ENCODE results near the gene RPS16.
A peak's percentile ranks its signal among the peaks of the same experiment; 100 is the strongest.

Gene RPS16

GRCh38 chr19:39449116-39449797 is 13.5 kb upstream of the RPS16 start:
- no peak for DNase-seq (ENCODE audit: low spot score)

- DNase-seq (ENCODE audit: low spot score): peak; percentile 51
Observed at GRCh38 chr19:39448271-39448670, 12.5 kb upstream of the RPS16 start.

- no peak for DNase-seq (ENCODE audit: low spot score)
Observed at GRCh38 chr19:39446365-39447084, 10.8 kb upstream of the RPS16 start.

- peak; percentile 97 for DNase-seq (ENCODE audit: low spot score)
Observed at GRCh38 chr19:39445196-39446111, 9.7 kb upstream of the RPS16 start, which contains the start of gene SUPT5H. TSS of gene SUPT5H (plus strand) at chr19:39445582. CDS start at chr19:39445891, 309 bp downstream.

GRCh38 chr19:39444598-39445195 is 8.9 kb upstream of the RPS16 start:
- DNase-seq (ENCODE audit: low spot score): no peak

GRCh38 chr19:39438270-39438934 is 2.7 kb upstream of the RPS16 start:
- no peak for DNase-seq (ENCODE audit: low spot score)

- peak; percentile 14 for DNase-seq (ENCODE audit: low spot score)
Observed at GRCh38 chr19:39436350-39436716, 584 bp upstream of the RPS16 start.

GRCh38 chr19:39434123-39435076 is 1.3 kb downstream of the RPS16 start:
- no peak for DNase-seq (ENCODE audit: low spot score)

GRCh38 chr19:39433480-39434079 is 2.2 kb downstream of the RPS16 start:
- no peak for DNase-seq (ENCODE audit: low spot score)

- no peak for DNase-seq (ENCODE audit: low spot score)
Observed at GRCh38 chr19:39432677-39433025, 3.1 kb downstream of the RPS16 start.

- no peak for DNase-seq (ENCODE audit: low spot score)
Observed at GRCh38 chr19:39430675-39431593, 4.8 kb downstream of the RPS16 start.

- DNase-seq (ENCODE audit: low spot score): peak; percentile 90
Observed at GRCh38 chr19:39428283-39429112, 7.3 kb downstream of the RPS16 start.

- DNase-seq (ENCODE audit: low spot score): no peak
Observed at GRCh38 chr19:39427707-39428106, 8.0 kb downstream of the RPS16 start.

GRCh38 chr19:39426170-39426569 is 9.6 kb downstream of the RPS16 start:
- DNase-seq (ENCODE audit: low spot score): no peak

GRCh38 chr19:39425744-39426143 is 10.0 kb downstream of the RPS16 start:
- no peak for DNase-seq (ENCODE audit: low spot score)

- no peak for DNase-seq (ENCODE audit: low spot score)
Observed at GRCh38 chr19:39424934-39425333, 10.8 kb downstream of the RPS16 start.

- no peak for DNase-seq (ENCODE audit: low spot score)
Observed at GRCh38 chr19:39423258-39424086, 12.3 kb downstream of the RPS16 start.
